H7 (cell line): ENCODE results near the gene TDO2. TPM values are rescaled to one million over a fixed set of nuclear protein-coding genes. Genes with fewer than 3 reads are reported as not detected.

Source experiments
- DNase-seq: peaks from one replicate; pipeline ENCODE4 v3.0.0; 2012
- H3K27me3 ChIP-seq: 2 replicates; pipeline ENCODE4 v1.6.0; 2011; ENCODE audit warnings: mild to moderate bottlenecking, low read length; ENCODE audit not compliant: control insufficient read depth, insufficient read depth
- H3K36me3 ChIP-seq: replicated peaks from 2 replicates; pipeline ENCODE4 v1.5.1; 2011; ENCODE audit warnings: low read length; ENCODE audit not compliant: control insufficient read depth, insufficient read depth
- H3K4me3 ChIP-seq: 2 replicates; pipeline ENCODE4 v1.5.1; 2011; ENCODE audit warnings: low read depth, mild to moderate bottlenecking, control low read depth, low read length, moderate library complexity; ENCODE audit not compliant: insufficient read depth
- total RNA-seq: library from RNA; depleted of rRNA; stranded (reverse); fragments of >200 nt; shearing (Covaris generic); gene quantifications from 2 replicates; pipeline ENCODE4 v1.2.3, GENCODE V29; 2014; rRNA removed

TDO2 gene
- total RNA-seq, result not detected in 2 replicates

DNA sequence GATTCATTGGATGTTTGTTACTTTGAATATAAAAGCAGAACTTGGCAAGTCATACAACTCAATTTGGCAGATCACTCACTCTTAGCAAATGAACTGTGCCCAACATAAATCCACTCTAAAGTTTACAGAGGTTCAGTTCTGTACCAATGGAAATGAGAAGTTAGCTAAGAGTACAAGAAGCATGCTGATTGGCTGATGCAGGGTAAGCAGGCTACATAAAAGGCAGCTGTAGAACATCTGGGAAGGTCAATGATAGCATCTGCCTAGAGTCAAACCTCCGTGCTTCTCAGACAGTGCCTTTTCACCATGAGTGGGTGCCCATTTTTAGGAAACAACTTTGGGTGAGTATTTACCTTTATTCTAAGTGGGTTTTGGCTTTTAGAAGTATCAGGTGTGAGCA, at the start of gene TDO2:
Gene TDO2 (plus strand): TSS at position 244 of the 400 bp plus-strand sequence. CDS start 63 bp downstream, at position 307.
- Histone ChIP-seq H3K36me3 (no peaks in the 10 kb centered on the region), H3K4me3 (no peak within 1 kb of the TSS), H3K27me3 (no peaks in the 10 kb centered on the region)
- no peak for DNase-seq

DNA sequence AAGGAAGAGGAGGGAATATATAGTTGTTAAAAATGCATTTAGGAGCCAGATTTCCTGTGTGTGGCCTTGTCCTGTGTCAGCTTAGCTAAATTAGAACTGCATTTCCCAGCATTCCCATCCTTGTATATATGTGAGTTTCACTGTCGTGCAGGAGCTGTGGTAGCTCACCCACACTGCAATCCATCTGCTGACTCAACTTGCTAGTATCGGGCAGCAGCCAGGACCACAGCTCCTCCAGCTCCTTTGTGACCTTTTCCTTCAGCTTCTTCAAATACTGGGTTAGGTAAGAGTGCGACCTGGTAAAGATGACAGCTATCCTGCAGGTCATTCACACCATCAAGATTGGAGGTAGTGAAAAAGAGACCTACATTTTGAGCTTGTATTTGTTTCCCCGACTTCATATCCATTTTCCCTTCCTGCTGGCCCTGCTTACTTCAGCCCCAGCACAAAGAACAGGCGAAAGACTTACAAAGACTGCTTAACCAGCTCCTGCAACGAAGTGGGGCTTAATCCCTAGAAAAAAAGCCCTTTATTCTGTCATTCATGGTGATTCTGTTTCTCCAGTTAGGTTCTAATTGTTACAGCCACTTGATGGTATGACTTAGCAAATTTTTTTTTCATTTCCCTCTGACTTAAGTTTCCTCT, 48.8 kb upstream of the TDO2 start:
- no peak for DNase-seq
- H3K4me3 ChIP-seq, result no peak overlapping the region
- no peaks in the 10 kb centered on the region for H3K36me3 ChIP-seq
- no peaks in the 10 kb centered on the region for H3K27me3 ChIP-seq

DNA sequence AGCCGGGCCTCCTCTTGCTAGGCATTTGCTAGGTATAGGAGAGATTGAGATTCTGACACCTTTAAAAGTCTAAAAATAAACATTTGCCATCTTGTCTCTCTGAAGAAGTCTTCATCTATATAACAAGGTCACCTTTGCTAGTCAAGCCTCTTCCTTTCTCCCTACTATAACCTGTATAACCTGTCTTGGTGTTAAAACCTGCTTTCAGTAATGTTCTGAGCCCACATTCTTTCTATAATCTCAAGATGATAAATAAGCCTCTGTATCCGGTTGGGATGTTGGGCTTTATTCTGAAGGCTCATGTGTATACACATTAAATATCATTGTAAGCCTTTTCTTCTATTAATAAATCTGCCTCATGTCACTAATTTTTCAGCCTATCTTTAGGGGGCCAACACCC, 47.6 kb upstream of the TDO2 start:
- no peak overlapping the region for H3K4me3 ChIP-seq
- DNase-seq, result no peak
- no peaks in the 10 kb centered on the region for H3K36me3 ChIP-seq
- no peaks in the 10 kb centered on the region for H3K27me3 ChIP-seq

DNA sequence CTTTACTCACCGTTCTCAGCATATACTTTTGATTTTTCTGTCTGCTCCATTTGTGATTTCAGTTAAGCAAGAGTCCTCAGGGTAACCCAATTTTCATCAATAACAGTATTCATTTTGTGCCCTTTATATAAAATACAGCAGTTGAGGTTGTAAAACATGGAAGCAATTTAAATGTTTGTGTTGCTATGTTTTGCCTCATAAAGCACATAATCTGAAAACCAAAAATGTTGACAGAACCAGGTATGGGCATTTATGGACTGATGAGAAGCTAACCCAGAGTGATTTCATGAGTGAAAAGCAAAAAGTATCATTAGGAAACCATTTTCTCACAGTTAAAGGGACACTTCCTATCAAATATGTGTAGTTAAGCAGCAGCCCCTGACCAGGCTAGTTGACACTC, 37.3 kb upstream of the TDO2 start, which contains the start of gene ASIC5:
Gene ASIC5 (minus strand): TSS at position 101 of the 400 bp plus-strand sequence. CDS start 51 bp downstream, at position 50.
- no peak within 1 kb of the TSS for H3K4me3 ChIP-seq
- no peaks in the 10 kb centered on the region for H3K36me3 ChIP-seq
- H3K27me3 ChIP-seq, result no peaks in the 10 kb centered on the region
- no peak for DNase-seq

DNA sequence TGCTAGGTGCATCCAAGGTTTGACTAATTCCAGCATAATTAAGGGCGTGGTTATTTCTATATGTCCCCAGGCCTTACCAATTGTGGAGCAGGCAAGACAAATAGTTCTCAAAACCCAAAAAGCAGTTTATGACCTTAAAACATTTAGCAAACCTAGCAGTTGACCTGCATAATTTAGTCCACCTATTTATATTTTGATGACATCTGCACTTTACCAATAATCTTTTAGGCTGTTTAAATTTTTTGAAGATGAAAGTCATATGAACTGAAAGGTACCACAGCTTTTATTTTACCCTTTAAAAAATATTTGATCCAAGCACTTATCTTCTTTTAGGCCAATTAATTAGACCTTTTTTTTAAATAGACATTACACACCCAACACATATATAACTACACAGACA, 27.6 kb upstream of the TDO2 start:
- H3K4me3 ChIP-seq, result no peak overlapping the region
- H3K36me3 ChIP-seq, result no peaks in the 10 kb centered on the region
- H3K27me3 ChIP-seq, result no peaks in the 10 kb centered on the region
- DNase-seq, result no peak

DNA sequence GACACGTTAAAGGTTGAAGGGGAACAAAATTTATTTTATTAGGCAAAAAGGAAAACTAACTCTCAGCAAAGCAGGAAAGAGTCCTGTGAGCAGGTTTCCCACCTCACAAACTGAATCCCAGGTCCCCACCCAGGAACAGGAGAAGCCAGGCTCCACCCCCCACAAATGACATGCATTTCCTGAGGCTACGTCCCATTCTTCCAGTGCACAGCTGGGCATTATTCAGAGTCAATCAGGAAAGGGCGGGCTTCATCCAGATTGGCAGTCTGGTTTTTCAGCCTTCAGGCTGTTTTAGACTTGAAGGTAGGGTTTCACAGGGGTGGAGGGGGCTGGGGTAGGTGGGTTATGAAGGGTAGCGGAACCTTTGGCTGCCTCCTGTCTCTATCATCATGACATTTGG, 25.5 kb upstream of the TDO2 start:
- H3K36me3 ChIP-seq, result no peaks in the 10 kb centered on the region

DNA sequence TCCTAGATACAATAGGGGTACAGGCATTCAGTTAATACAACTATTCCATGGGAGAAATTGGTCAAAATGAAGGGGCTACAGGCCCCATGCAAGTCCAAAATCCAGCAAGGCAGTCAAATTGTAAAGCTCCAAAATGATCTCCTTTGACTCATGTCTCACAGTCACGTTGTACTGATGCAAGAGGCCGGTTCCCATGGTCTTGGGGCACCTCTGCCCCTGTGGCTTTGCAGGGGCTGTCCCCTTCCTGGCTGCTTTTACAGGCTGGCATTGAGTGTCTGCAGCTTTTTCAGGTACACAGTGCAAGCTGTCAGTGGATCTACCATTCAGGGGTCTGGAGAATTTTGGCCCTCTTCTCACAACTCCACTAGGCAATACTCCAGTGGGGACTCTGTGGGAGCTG, 24.9 kb upstream of the TDO2 start:
- H3K36me3 ChIP-seq, result no peaks in the 10 kb centered on the region
- DNase-seq, result no peak
- H3K27me3 ChIP-seq, result no peaks in the 10 kb centered on the region
- H3K4me3 ChIP-seq, result no peak overlapping the region

More for the DNA sequence above, 25.5 kb upstream of the TDO2 start:
- Histone ChIP-seq H3K4me3 (no peak overlapping the region), H3K27me3 (no peaks in the 10 kb centered on the region)
- DNase-seq, result no peak

DNA sequence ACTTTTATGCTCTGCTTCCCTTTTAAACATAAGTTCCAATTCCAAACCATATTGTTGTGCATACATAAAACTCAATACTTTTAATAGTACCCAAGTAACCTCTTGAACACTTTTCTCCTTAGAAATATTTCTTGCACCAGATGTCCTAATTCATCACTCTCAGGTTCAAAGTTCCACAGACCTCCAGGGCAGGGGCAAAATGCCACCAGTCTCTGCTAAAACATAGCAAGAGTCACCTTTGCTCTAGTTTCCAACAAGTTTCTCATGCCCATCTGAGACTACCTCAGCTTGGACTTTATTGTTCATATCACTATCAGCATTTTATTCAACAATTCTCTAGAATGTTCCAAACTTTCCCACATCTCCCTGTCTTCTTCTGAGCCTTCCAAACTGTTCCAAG, 23.7 kb upstream of the TDO2 start:
- H3K27me3 ChIP-seq, result no peaks in the 10 kb centered on the region
- H3K4me3 ChIP-seq, result no peak overlapping the region
- DNase-seq, result no peak
- H3K36me3 ChIP-seq, result no peaks in the 10 kb centered on the region

DNA sequence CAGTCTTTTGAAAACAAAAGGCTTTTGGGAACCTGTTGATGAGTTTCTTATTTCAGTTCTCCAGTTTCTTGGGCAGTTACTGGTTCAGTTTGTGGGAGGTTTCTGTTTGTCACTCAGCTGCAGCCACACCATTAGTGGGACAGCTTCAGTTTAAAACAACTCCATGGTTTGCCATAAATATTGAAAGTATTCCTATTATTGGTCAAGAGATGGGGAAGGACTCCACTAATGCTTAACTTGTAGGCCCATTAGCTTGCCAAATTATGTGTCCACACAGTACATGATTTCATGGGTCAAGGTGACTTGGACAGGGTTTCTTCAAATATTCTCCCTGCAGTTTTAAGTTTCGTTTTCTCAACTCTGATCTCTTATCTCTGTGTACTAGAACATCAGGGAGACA, 21.9 kb upstream of the TDO2 start:
- H3K27me3 ChIP-seq, result no peaks in the 10 kb centered on the region
- no peaks in the 10 kb centered on the region for H3K36me3 ChIP-seq
- no peak for DNase-seq
- no peak overlapping the region for H3K4me3 ChIP-seq

DNA sequence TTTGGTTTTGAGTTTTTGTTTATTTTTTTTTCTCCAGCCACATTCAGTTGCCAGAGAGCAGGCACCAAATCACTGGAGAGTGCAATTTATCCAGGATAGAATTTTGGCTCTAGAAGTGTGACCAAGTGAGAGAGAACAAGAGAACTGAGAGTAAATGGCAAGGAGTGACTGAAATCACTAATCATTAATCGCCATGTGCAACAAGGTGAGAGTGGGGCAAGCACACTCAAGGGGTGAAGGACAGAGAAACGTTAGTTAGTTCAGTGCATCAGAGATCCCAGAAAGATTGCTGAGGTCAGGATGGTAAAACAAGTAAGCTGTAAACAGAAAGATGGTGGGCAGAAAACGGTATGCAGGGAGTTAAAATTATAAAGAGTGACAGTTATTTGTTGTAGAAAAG, 19.6 kb upstream of the TDO2 start:
- no peaks in the 10 kb centered on the region for H3K36me3 ChIP-seq
- H3K27me3 ChIP-seq, result no peaks in the 10 kb centered on the region
- no peak for DNase-seq
- H3K4me3 ChIP-seq, result no peak overlapping the region

DNA sequence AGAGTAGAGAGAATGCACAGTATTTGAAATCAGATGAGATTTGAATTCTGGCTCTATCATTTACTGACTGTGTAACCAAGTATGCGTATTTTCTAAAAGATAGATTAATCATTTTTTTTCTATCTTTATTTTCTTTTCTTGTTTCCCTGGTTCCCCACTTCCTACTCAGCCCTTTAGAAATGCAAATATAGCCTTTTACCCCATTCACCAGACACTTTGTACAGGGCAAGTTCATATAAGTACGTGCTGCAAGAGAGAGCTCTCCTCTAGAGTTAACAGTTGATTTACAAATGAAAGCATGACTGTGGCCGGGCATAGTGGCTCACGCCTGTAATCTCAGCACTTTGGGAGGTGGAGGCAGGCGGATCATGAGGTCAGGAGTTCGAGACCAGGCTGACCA, 17.8 kb upstream of the TDO2 start:
- no peaks in the 10 kb centered on the region for H3K27me3 ChIP-seq
- no peak overlapping the region for H3K4me3 ChIP-seq
- H3K36me3 ChIP-seq, result no peaks in the 10 kb centered on the region
- DNase-seq, result no peak

DNA sequence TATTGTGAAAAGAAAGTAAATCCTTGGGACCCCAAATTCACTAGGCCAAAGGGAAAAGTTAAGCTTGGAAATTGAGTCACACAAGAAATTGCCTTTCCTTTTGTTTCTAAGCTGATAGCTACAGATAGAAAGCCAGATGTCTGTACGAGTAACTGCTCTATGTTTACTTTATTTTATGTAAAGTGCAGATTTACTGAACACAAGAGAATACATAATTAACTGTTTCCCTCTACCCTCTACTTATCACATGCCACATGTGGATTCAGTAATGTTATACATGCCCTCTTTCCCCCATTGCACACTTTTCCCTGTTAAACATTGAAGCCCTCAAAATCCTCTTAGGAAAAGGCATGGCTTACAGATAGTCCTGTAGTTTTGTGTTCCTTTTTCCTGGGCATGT, 16.5 kb upstream of the TDO2 start:
- H3K4me3 ChIP-seq, result no peak overlapping the region
- no peaks in the 10 kb centered on the region for H3K27me3 ChIP-seq
- no peaks in the 10 kb centered on the region for H3K36me3 ChIP-seq
- DNase-seq, result no peak

DNA sequence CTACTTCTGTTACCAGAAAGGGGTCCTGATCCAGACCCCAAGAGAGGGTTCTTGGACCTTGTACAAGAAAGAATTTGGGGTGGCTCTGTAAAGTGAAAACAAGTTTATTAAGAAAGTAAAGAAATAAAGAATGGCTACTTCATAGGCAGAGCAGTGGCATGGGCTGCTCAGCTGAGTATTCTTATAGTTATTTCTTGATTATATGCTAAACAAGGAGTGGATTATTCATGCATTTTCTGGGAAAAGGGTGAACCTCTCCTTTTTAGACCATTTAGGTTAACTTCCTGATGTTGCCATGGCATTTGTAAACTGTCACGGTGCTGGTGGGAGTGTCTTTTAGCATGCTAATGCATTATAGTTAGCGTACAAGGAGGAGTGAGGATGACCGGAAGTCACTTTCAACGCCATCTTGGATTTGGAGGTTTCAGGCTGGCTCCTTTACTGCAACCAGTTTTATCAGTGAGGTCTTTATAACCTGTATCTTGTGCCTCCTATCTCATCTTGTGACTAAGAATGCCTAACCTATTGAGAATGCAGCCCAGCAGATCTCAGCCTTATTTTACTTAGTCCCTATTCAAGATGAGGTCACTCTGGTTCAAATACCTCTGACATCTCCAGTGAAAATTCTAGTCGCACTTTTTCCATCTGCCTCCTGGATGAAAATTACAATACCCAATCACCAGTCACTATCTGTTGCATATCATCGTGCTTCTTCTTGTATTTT, 15.5 kb upstream of the TDO2 start:
- Histone ChIP-seq H3K36me3 (no peaks in the 10 kb centered on the region), H3K4me3 (no peak overlapping the region), H3K27me3 (no peaks in the 10 kb centered on the region)
- DNase-seq, result no peak

DNA sequence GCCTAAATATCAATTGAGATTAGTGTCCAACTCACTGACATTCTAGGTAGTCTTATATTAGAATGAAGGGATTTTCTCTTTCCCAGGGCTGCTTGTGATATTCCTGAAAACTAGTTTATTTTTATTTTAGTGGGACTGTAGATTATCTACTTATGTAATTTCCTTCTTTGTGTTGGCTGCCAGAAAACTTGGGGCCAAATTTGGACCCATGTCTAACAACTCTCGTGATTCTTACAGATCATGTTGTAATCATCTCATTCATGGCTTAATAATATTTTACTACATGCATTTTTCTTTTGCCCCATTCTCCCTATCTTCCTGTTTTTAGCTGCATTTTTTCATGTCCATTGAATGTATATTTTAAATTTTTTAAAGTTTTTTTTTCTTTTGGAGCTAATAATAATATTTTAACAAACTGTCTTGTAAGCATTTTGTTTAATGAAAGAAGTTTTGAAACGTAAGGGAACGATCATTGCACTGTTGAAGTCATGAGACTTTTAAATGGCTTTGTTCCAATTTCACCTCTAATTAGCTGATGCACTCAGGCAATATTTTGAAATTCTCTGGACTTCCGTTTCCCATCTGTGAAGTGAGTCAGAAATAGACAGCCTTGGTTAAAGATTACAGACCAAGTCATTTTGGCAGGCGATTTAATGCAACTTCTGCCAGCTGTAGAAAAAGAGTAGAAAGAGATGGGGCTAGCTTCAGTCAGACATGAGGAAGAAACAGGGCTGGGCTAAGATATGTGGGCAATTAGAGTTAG, 14.3 kb upstream of the TDO2 start:
- Histone ChIP-seq H3K4me3 (no peak overlapping the region), H3K27me3 (no peaks in the 10 kb centered on the region), H3K36me3 (no peaks in the 10 kb centered on the region)
- DNase-seq, result no peak

DNA sequence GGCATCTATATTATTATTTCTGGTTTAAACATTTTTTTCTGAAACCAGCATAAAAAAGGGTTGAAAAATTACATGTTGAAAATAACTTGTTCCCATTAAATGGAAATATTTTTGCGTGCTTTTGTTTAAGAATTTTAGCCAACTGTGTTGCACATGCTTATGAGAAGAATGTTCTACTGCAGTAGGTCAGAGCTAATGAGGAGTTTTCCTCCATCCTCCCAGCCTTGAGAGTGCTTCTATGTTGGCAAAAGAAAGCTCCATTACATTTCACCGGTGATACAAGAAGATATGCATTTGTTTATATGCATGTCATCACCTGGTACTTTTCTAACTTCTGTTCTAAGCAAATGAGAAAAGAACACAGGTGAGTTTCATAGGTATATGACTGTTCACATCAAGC, 13.6 kb upstream of the TDO2 start:
- DNase-seq, result no peak
- no peaks in the 10 kb centered on the region for H3K36me3 ChIP-seq

More for the DNA sequence above, 13.6 kb upstream of the TDO2 start:
- Histone ChIP-seq H3K4me3 (no peak overlapping the region), H3K27me3 (no peaks in the 10 kb centered on the region)
